Fibroblast of lung (primary cell): ENCODE data around the gene CFAP68. TPM values are rescaled to one million over a fixed set of nuclear protein-coding genes. Genes with fewer than 3 reads are reported as not detected.

Experiments used
- DNase-seq, 2 donors: peaks; one replicate each; pipeline versions ENCODE4 v3.0.0 to v3.0.0-alpha.2; 2010; ENCODE audit warnings: low read depth in 2 of 2
- H2AFZ ChIP-seq: 2 replicates; pipeline ENCODE4 v1.5.1; 2012; ENCODE audit warnings: low read length, control low read depth, inconsistent platforms
- H3K27ac ChIP-seq: 2 replicates; pipeline ENCODE4 v1.5.1; 2011; ENCODE audit warnings: low read length, control low read depth; ENCODE audit not compliant: insufficient read depth
- H3K27me3 ChIP-seq: 2 replicates; pipeline ENCODE4 v1.5.1; 2011; ENCODE audit warnings: mild to moderate bottlenecking, low read length; ENCODE audit not compliant: control insufficient read depth, insufficient read depth
- H3K36me3 ChIP-seq: 2 replicates; pipeline ENCODE4 v1.5.1; 2011; ENCODE audit warnings: low read length; ENCODE audit not compliant: control insufficient read depth, insufficient read depth
- H3K4me1 ChIP-seq: 2 replicates; pipeline ENCODE4 v1.5.1; 2011; ENCODE audit warnings: low read length; ENCODE audit not compliant: control insufficient read depth, insufficient read depth; ENCODE audit errors: extremely low read depth
- H3K4me2 ChIP-seq: 2 replicates; pipeline ENCODE4 v1.5.1; 2011; ENCODE audit warnings: low read length, control low read depth; ENCODE audit not compliant: insufficient read depth; ENCODE audit errors: extremely low read depth
- H3K4me3 ChIP-seq, 4 experiments: fragments of 200-600 bp in 1 of 4; sonication (generic) in 1 of 4; replicated peaks in 1 of 4; 2 replicates each; pipeline ENCODE4 v1.5.1; 2011 to 2016; ENCODE audit warnings: low read length in 4 of 4, low read depth in 3 of 4, mild to moderate bottlenecking in 3 of 4, control low read depth in 2 of 4, inconsistent platforms in 1 of 4, mixed read lengths in 1 of 4; ENCODE audit not compliant: insufficient read depth in 1 of 4; ENCODE audit errors: control extremely low read depth in 1 of 4
- H3K79me2 ChIP-seq: 2 replicates; pipeline ENCODE4 v1.5.1; 2012; ENCODE audit warnings: mild to moderate bottlenecking, low read length, inconsistent platforms; ENCODE audit not compliant: control insufficient read depth, insufficient read depth
- H3K9ac ChIP-seq: 2 replicates; pipeline ENCODE4 v1.5.1; 2011; ENCODE audit warnings: mild to moderate bottlenecking, low read length, control low read depth; ENCODE audit not compliant: insufficient read depth
- H3K9me3 ChIP-seq: 2 replicates; pipeline ENCODE4 v1.5.1; 2012; ENCODE audit warnings: low read depth, low read length; ENCODE audit not compliant: control insufficient read depth, insufficient read depth
- H4K20me1 ChIP-seq: 2 replicates; pipeline ENCODE4 v1.5.1; 2011; ENCODE audit warnings: low read length; ENCODE audit not compliant: control insufficient read depth, insufficient read depth; ENCODE audit errors: extremely low read depth
- EZH2 ChIP-seq: IDR thresholded peaks from 2 replicates; pipeline ENCODE4 v1.5.1; 2012; ENCODE audit warnings: low read length, control low read depth, mild to moderate bottlenecking; ENCODE audit errors: missing control alignments
- polyA plus RNA-seq, 2 donors: library from polyadenylated mRNA; depleted of rRNA in 1 of 2; stranded (reverse) in 1 of 2; unstranded in 1 of 2; fragments of >200 nt; gene quantifications; 2 replicates each; pipeline ENCODE4 v1.2.1, GENCODE V29; 2011 to 2012; ENCODE audit warnings: missing spikeins in 1 of 2
- total RNA-seq: library from RNA; depleted of rRNA; stranded (reverse); fragments of >200 nt; gene quantifications from 2 replicates; pipeline ENCODE4 v1.2.1, GENCODE V29; 2014
- TF ChIP-seq, protein P1 (sequence below), 2 donors: IDR thresholded peaks in 1 of 2; conservative IDR thresholded peaks in 1 of 2; 1 replicate in 1 of 2; 2 replicates in 1 of 2; pipeline ENCODE4 v1.5.1; 2011 to 2012; ENCODE audit warnings: low read length in 2 of 2, control low read depth in 1 of 2, inconsistent platforms in 1 of 2, low read depth in 1 of 2, mild to moderate bottlenecking in 1 of 2

CFAP68 gene
- total and polyA plus RNA-seq, 2 donors (not counting 1 experiment from before 2014, with no cell fraction given) = 19.3 to 21.1 TPM

DNA sequence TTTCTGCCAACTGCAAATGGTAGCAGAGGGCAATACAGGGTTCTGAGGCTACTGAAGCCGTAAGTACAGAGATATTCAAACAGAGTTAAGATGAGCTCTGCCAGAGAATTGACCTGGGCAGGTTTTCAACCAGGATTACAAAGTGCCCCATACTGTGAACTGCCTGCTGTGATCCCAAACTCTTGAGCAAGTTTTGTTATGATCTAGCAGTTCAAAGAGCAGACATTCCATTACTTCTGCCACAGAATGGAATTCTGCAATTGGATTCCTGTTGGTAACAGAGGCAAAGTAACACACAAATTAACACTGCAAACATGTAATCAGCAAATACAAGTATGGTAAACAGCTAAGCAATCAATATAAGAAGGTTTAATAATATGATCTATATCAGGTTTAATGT lies 39.2 kb upstream of the CFAP68 start:
- Histone ChIP-seq H3K79me2 (no peaks in the 10 kb centered on the region), H3K4me1 (no peaks in the 10 kb centered on the region), H4K20me1 (peaks cover 2% of the 10 kb centered on the region), H2AFZ (no peak overlapping the region), H3K27me3 (no peaks in the 10 kb centered on the region), H3K4me2 (no peak overlapping the region), H3K9me3 (no peaks in the 10 kb centered on the region), H3K4me3 (no peak overlapping the region), H3K27ac (no peak overlapping the region), H3K36me3 (peaks cover 5% of the 10 kb centered on the region), H3K9ac (no peak overlapping the region)
- no peak for TF ChIP-seq EZH2
- peak in 1 of 2 donors; percentile 36 for DNase-seq

DNA sequence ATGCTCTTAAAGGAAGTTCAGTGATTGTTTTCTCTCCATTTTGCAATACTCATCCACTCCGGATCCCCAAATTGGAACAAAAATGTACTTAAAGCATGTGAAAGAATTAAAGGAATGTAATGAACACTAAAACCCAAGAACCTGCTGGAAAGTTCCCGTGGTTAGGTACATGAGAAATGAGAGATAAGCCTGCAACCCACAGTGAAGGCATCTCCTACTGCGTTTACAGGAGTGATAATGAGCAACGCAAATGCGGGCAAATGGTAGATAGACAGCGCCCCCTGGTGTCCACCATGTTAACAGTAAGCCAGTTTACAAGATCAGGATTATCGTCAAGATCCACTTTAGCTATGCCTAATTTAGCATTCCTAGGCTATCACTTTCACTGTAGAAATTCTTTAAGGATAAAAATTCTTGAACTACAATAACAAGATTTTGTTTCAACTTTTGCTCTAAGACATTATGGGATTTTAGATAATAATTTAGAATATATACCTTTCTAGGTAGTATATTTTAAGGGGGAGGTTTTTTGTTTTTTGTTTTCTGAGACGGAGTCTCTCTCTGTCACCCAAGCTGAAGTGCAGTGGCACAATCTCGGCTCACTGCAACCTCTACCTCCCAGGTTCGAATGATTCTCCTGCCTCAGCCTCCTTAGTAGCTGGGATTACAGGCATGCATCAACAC lies 37.8 kb upstream of the CFAP68 start:
- H3K4me3 ChIP-seq = no peak overlapping the region
- peaks cover 9% of the 10 kb centered on the region for H3K4me1 ChIP-seq
- H3K36me3 ChIP-seq = peaks cover 6% of the 10 kb centered on the region
- H4K20me1 ChIP-seq = peaks cover 2% of the 10 kb centered on the region
- no peak overlapping the region for H3K4me2 ChIP-seq
- H3K27ac ChIP-seq = no peak overlapping the region
- H2AFZ ChIP-seq = no peak overlapping the region
- TF ChIP-seq, protein P1, sequence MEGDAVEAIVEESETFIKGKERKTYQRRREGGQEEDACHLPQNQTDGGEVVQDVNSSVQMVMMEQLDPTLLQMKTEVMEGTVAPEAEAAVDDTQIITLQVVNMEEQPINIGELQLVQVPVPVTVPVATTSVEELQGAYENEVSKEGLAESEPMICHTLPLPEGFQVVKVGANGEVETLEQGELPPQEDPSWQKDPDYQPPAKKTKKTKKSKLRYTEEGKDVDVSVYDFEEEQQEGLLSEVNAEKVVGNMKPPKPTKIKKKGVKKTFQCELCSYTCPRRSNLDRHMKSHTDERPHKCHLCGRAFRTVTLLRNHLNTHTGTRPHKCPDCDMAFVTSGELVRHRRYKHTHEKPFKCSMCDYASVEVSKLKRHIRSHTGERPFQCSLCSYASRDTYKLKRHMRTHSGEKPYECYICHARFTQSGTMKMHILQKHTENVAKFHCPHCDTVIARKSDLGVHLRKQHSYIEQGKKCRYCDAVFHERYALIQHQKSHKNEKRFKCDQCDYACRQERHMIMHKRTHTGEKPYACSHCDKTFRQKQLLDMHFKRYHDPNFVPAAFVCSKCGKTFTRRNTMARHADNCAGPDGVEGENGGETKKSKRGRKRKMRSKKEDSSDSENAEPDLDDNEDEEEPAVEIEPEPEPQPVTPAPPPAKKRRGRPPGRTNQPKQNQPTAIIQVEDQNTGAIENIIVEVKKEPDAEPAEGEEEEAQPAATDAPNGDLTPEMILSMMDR (conservative IDR thresholded peaks at IDR 0.05 in 1 of 2, IDR thresholded peaks at IDR 0.05 in 1 of 2; ENCODE audit: low read depth in 1 of 2, low read length in 2 of 2) = peak; percentile 85
- no peak for TF ChIP-seq EZH2
- H3K9me3 ChIP-seq = no peaks in the 10 kb centered on the region
- H3K79me2 ChIP-seq = no peaks in the 10 kb centered on the region
- H3K9ac ChIP-seq = no peak overlapping the region
- peak; percentile 87 to 90 for DNase-seq
- H3K27me3 ChIP-seq = no peaks in the 10 kb centered on the region

DNA sequence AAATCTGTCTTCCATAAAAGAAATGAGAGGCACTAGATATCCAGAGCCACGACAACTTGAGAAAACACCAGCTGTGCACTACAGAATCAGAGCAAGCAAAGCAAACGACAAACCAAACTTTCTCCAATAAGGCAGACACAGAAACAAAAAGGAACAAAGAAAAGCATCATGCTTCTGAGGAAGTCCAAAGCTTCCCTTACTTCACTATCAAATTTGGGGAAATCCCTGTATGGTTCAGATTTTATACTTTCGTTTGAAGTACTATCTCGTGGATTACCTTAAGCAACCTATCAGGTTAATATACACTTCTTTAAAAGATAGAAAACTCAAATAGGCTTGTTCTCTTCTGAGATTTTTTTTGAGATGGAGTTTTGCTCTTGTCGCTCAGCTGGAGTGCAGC lies 35.7 kb upstream of the CFAP68 start:
- no peak overlapping the region for H2AFZ ChIP-seq
- DNase-seq = no peak
- no peak overlapping the region for H3K4me3 ChIP-seq
- peaks cover 2% of the 10 kb centered on the region for H3K36me3 ChIP-seq
- no peak overlapping the region for H3K4me2 ChIP-seq
- TF ChIP-seq EZH2 = no peak
- TF ChIP-seq, protein P1 (conservative IDR thresholded peaks at IDR 0.05 in 1 of 2, IDR thresholded peaks at IDR 0.05 in 1 of 2; ENCODE audit: low read depth in 1 of 2, low read length in 2 of 2) = no peak
- no peaks in the 10 kb centered on the region for H3K9me3 ChIP-seq
- peaks cover 15% of the 10 kb centered on the region for H3K4me1 ChIP-seq
- H3K79me2 ChIP-seq = no peaks in the 10 kb centered on the region
- peaks cover 2% of the 10 kb centered on the region for H4K20me1 ChIP-seq
- no peak overlapping the region for H3K9ac ChIP-seq
- no peak overlapping the region for H3K27ac ChIP-seq
- no peaks in the 10 kb centered on the region for H3K27me3 ChIP-seq
